ENCODE results near the gene ZNF668.

GRCh38 chr16:31110106-31111034 is 36.3 kb upstream of the ZNF668 start:
- no peak for TF ChIP-seq CTCF (IDR thresholded peaks at IDR 0.05)
- no peak for TF ChIP-seq POLR2A (IDR thresholded peaks at IDR 0.05)
